Measurements from ENCODE around the gene SLC9A3. TPM values are rescaled to one million over a fixed set of nuclear protein-coding genes. Genes with fewer than 3 reads are reported as not detected.

SLC9A3 gene
- total RNA-seq, 2 donors from 2014 or later, result 4.3 to 5.3 TPM

DNA sequence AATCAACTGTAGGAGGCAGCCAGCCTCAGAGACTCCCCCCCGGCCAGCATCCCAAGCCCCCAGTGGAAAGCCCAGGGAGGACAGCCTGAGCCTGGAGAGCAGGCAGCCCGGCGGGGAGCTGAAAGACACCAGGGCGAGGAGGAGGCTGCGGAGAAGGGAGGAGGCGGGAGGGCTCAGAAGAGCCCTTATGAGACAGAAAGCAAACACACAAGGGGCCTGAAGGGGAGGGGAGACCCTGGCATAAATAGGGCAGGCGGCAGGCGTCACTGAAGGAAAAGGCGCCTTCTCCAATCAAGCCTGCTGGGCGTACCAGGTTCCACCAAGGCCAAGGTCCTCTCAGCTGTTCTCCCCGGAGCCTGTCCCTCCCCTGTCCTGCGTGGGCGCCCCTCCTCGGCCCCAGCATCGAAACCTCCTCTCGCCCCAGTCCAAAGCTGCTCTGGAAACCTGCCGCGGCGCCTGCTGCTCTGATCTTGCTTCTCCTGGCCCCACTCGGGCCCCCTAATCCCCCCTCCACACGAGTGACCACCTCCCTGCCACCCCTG is 1.3 kb downstream of the SLC9A3 start:
- TF ChIP-seq, protein P1, sequence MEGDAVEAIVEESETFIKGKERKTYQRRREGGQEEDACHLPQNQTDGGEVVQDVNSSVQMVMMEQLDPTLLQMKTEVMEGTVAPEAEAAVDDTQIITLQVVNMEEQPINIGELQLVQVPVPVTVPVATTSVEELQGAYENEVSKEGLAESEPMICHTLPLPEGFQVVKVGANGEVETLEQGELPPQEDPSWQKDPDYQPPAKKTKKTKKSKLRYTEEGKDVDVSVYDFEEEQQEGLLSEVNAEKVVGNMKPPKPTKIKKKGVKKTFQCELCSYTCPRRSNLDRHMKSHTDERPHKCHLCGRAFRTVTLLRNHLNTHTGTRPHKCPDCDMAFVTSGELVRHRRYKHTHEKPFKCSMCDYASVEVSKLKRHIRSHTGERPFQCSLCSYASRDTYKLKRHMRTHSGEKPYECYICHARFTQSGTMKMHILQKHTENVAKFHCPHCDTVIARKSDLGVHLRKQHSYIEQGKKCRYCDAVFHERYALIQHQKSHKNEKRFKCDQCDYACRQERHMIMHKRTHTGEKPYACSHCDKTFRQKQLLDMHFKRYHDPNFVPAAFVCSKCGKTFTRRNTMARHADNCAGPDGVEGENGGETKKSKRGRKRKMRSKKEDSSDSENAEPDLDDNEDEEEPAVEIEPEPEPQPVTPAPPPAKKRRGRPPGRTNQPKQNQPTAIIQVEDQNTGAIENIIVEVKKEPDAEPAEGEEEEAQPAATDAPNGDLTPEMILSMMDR (IDR thresholded peaks at IDR 0.05), result no peak
- TF ChIP-seq POLR2AphosphoS5 (IDR thresholded peaks at IDR 0.05) (no peak), POLR2A (IDR thresholded peaks at IDR 0.05) (no peak)
- Histone ChIP-seq H3K4me3 (no peak overlapping the region), H3K27ac (no peak overlapping the region), H3K9me3 (no peaks in the 10 kb centered on the region), H3K4me1 (replicated peaks) (no peaks in the 10 kb centered on the region), H3K27me3 (replicated peaks; ENCODE audit: insufficient read depth) (peaks cover 49% of the 10 kb centered on the region), H3K36me3 (no peaks in the 10 kb centered on the region)
- 16% methylated on average over 21 of the region's 21 CpGs for WGBS
- DNase-seq (ENCODE audit: low spot score), result no peak
- intact Hi-C loops (cut with DNase I), result no loop called here

DNA sequence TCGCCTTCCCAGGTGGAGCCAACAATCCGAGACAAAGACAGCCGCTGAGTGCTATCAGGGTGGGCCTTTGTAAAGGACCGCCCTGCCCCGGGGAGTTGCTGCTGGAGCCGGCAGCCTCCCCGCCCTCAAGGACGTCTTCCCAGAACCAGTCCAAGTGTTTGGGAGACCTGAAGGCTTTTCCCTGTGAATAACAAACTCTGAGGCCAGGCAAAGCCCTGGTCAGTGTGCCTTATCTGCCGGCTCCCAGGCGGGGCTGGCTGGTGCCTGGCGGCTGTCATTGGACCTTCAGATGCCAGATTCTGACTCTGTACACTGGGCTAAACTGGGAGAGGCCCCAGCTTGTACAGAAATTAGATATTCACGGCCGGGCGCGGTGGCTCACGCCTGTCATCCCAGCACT is 2.1 kb downstream of the SLC9A3 start:
- TF ChIP-seq POLR2AphosphoS5 (IDR thresholded peaks at IDR 0.05), result no peak
- TF ChIP-seq, protein P1 (IDR thresholded peaks at IDR 0.05), result no peak
- TF ChIP-seq POLR2A (IDR thresholded peaks at IDR 0.05), result no peak
- Histone ChIP-seq H3K27me3 (replicated peaks; ENCODE audit: insufficient read depth) (peaks cover 42% of the 10 kb centered on the region), H3K4me3 (no peak overlapping the region), H3K27ac (no peak overlapping the region), H3K9me3 (no peaks in the 10 kb centered on the region), H3K4me1 (replicated peaks) (no peaks in the 10 kb centered on the region), H3K36me3 (no peaks in the 10 kb centered on the region)
- WGBS, result 66% methylated on average over 14 of the region's 16 CpGs
- DNase-seq (ENCODE audit: low spot score), result no peak
- intact Hi-C loops (cut with DNase I), result no loop called here

- intact Hi-C loops (cut with DNase I), result no loop called here
- Histone ChIP-seq H3K27ac (no peak overlapping the region), H3K4me3 (no peak overlapping the region), H3K4me1 (replicated peaks) (no peaks in the 10 kb centered on the region), H3K9me3 (no peaks in the 10 kb centered on the region), H3K27me3 (replicated peaks; ENCODE audit: insufficient read depth) (peaks cover 37% of the 10 kb centered on the region), H3K36me3 (no peaks in the 10 kb centered on the region)
- DNase-seq (ENCODE audit: low spot score), result no peak
- no peak for TF ChIP-seq POLR2A (IDR thresholded peaks at IDR 0.05)
- TF ChIP-seq POLR2AphosphoS5 (IDR thresholded peaks at IDR 0.05), result no peak
- TF ChIP-seq, protein P1 (IDR thresholded peaks at IDR 0.05), result no peak
- WGBS, result 57% methylated on average over 9 of the region's 9 CpGs
These were observed 2.6 kb downstream of the SLC9A3 start for GRCh38 chr5:521680-522079.

GRCh38 chr5:520850-521226 is 3.4 kb downstream of the SLC9A3 start:
- TF ChIP-seq POLR2AphosphoS5 (IDR thresholded peaks at IDR 0.05) (no peak), POLR2A (IDR thresholded peaks at IDR 0.05) (no peak)
- TF ChIP-seq, protein P1 (IDR thresholded peaks at IDR 0.05), result no peak
- H3K36me3 ChIP-seq, result no peaks in the 10 kb centered on the region
- no peak for DNase-seq (ENCODE audit: low spot score)
- no peaks in the 10 kb centered on the region for H3K4me1 ChIP-seq (replicated peaks)
- H3K27me3 ChIP-seq (replicated peaks; ENCODE audit: insufficient read depth), result peaks cover 31% of the 10 kb centered on the region
- intact Hi-C loops (cut with DNase I), result no loop called here
- no peaks in the 10 kb centered on the region for H3K9me3 ChIP-seq
- no peak overlapping the region for H3K27ac ChIP-seq
- no peak overlapping the region for H3K4me3 ChIP-seq
- 94% methylated on average over 9 of the region's 9 CpGs for WGBS

GRCh38 chr5:520196-520849 is 3.9 kb downstream of the SLC9A3 start:
- WGBS, result 89% methylated on average over 20 of the region's 20 CpGs
- peaks cover 27% of the 10 kb centered on the region for H3K27me3 ChIP-seq (replicated peaks; ENCODE audit: insufficient read depth)

More at GRCh38 chr5:520196-520849, 3.9 kb downstream of the SLC9A3 start:
- TF ChIP-seq POLR2AphosphoS5 (IDR thresholded peaks at IDR 0.05) (no peak), POLR2A (IDR thresholded peaks at IDR 0.05) (no peak)
- TF ChIP-seq, protein P1 (IDR thresholded peaks at IDR 0.05), result no peak
- no peak for DNase-seq (ENCODE audit: low spot score)
- H3K36me3 ChIP-seq, result no peaks in the 10 kb centered on the region
- H3K9me3 ChIP-seq, result no peaks in the 10 kb centered on the region
- no peak overlapping the region for H3K27ac ChIP-seq
- no peaks in the 10 kb centered on the region for H3K4me1 ChIP-seq (replicated peaks)
- intact Hi-C loops (cut with DNase I), result no loop called here
- H3K4me3 ChIP-seq, result no peak overlapping the region

Measured in prostate gland (tissue), 2 donors.